ENCODE data around the gene KCTD19. TPM values are rescaled to one million over a fixed set of nuclear protein-coding genes. Genes with fewer than 3 reads are reported as not detected.

Gene KCTD19
- total RNA-seq, 1 experiment from 2014 or later = not detected

GRCh38 chr16:67286441-67287235, 39.9 kb downstream of the KCTD19 start:
- ATAC-seq (no peak), DNase-seq (no peak)
- H3K4me1 ChIP-seq (ENCODE audit: insufficient read depth, low read length) = no peaks in the 10 kb centered on the region
- POLR2A ChIA-PET (ENCODE audit: unreplicated experiment) = no interaction called here
- H3K4me2 ChIP-seq (ENCODE audit: low read length) = no peak overlapping the region
- H4K20me1 ChIP-seq (ENCODE audit: low read length) = no peaks in the 10 kb centered on the region
- intact Hi-C loops (cut with micrococcal nuclease) = no loop called here
- no peaks in the 10 kb centered on the region for H3F3A ChIP-seq (ENCODE audit: low read length, unreplicated experiment)
- no peaks in the 10 kb centered on the region for H3K79me2 ChIP-seq (ENCODE audit: low read length)
- H3K4me3 ChIP-seq (ENCODE audit: low read length) = no peak overlapping the region
- H3K36me3 ChIP-seq (ENCODE audit: low read depth, low read length) = no peaks in the 10 kb centered on the region
- H3K9me3 ChIP-seq (ENCODE audit: low read length) = no peaks in the 10 kb centered on the region
- H3K9ac ChIP-seq (ENCODE audit: low read length) = no peak overlapping the region
- H3K27me3 ChIP-seq (ENCODE audit: low read length) = no peaks in the 10 kb centered on the region
- BruUV-seq (replicated peaks) = no TSS peak
- TF ChIP-seq EZH2 (IDR thresholded peaks at IDR 0.05; ENCODE audit: low read length, unreplicated experiment) (no peak), EZH2phosphoT487 (IDR thresholded peaks at IDR 0.05; ENCODE audit: borderline replicate concordance, low read length) (no peak)
- H3K9me2 ChIP-seq (replicated peaks; ENCODE audit: low read length) = no peaks in the 10 kb centered on the region
- no peak overlapping the region for H2AFZ ChIP-seq (ENCODE audit: low read length)
- no peak overlapping the region for H3K27ac ChIP-seq (ENCODE audit: low read length)
- CTCF ChIA-PET = no interaction called here

DNA sequence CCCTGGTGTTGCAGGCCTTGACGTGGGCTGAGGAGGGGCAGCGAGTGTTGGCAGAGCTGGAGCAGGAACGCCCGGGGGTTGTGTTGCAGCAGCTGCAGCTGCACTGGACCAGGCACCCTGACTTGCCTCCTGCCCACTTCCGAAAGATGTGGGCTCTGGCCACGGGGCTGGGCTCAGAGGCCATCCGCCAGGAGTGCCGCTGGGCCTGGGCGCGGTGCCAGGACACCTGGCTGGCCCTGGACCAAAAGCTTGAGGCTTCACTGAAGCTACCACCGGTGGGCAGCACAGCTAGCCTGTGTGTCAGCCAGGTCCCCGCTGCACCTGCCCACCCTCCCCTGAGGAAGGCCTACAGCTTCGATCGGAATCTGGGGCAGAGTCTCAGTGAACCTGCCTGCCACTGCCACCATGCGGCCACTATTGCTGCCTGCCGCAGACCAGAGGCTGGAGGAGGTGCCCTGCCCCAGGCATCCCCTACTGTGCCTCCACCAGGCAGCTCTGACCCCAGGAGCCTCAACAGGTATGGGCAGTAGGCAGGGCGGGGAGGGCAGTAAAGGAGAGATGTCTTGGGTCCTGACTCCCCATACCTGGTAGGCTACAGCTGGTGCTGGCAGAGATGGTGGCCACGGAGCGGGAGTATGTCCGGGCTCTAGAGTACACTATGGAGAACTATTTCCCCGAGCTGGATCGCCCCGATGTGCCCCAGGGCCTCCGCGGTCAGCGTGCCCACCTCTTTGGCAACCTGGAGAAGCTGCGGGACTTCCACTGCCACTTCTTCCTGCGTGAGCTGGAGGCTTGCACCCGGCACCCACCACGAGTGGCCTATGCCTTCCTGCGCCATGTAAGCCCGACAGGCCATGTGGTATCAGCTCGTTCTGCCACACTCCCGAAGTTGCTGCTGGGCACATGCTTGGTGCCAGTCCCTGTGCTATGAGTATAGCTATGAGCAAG, 41.6 kb downstream of the KCTD19 start:
- POLR2A ChIA-PET (ENCODE audit: unreplicated experiment) = no interaction called here
- Histone ChIP-seq H3K79me2 (ENCODE audit: low read length) (no peaks in the 10 kb centered on the region), H3K36me3 (ENCODE audit: low read depth, low read length) (no peaks in the 10 kb centered on the region), H3K9ac (ENCODE audit: low read length) (no peak overlapping the region), H3K9me2 (replicated peaks; ENCODE audit: low read length) (no peaks in the 10 kb centered on the region), H3K4me2 (ENCODE audit: low read length) (no peak overlapping the region), H3K4me1 (ENCODE audit: insufficient read depth, low read length) (no peaks in the 10 kb centered on the region), H3K9me3 (ENCODE audit: low read length) (no peaks in the 10 kb centered on the region), H2AFZ (ENCODE audit: low read length) (no peak overlapping the region), H3F3A (ENCODE audit: low read length, unreplicated experiment) (no peaks in the 10 kb centered on the region), H3K27ac (ENCODE audit: low read length) (no peak overlapping the region), H3K27me3 (ENCODE audit: low read length) (no peaks in the 10 kb centered on the region), H3K4me3 (ENCODE audit: low read length) (no peak overlapping the region), H4K20me1 (ENCODE audit: low read length) (no peaks in the 10 kb centered on the region)
- CTCF ChIA-PET = interaction anchor here (1.5 kb wide), 1 partner anchor 24 kb away, joined by 18 read pairs; no protein-coding TSS in a partner anchor
- DNase-seq = peak; percentile 54
- intact Hi-C loops (cut with micrococcal nuclease) = no loop called here
- TF ChIP-seq EZH2 (IDR thresholded peaks at IDR 0.05; ENCODE audit: low read length, unreplicated experiment) (no peak), CTCF (conservative IDR thresholded peaks at IDR 0.05; ENCODE audit: low read depth, low read length) (peak; percentile 60; the same call in 1 of the 2 replicates)
- no TSS peak for BruUV-seq (replicated peaks)
- ATAC-seq = peak; percentile 87

- POLR2A ChIA-PET (ENCODE audit: unreplicated experiment) = no interaction called here
- H3K27ac ChIP-seq (ENCODE audit: low read length) = no peak overlapping the region
- H4K20me1 ChIP-seq (ENCODE audit: low read length) = no peaks in the 10 kb centered on the region
- intact Hi-C loops (cut with micrococcal nuclease) = no loop called here
- DNase-seq (no peak), ATAC-seq (no peak)
- no peak overlapping the region for H3K4me3 ChIP-seq (ENCODE audit: low read length)
- H2AFZ ChIP-seq (ENCODE audit: low read length) = no peak overlapping the region
- no peak for TF ChIP-seq EZH2 (IDR thresholded peaks at IDR 0.05; ENCODE audit: low read length, unreplicated experiment)
- no peak for TF ChIP-seq EZH2phosphoT487 (IDR thresholded peaks at IDR 0.05; ENCODE audit: borderline replicate concordance, low read length)
- H3K79me2 ChIP-seq (ENCODE audit: low read length) = no peaks in the 10 kb centered on the region
- H3K9me2 ChIP-seq (replicated peaks; ENCODE audit: low read length) = no peaks in the 10 kb centered on the region
- no peaks in the 10 kb centered on the region for H3K9me3 ChIP-seq (ENCODE audit: low read length)
- H3K9ac ChIP-seq (ENCODE audit: low read length) = no peak overlapping the region
- H3K4me1 ChIP-seq (ENCODE audit: insufficient read depth, low read length) = no peaks in the 10 kb centered on the region; the same call in 1 of the 2 replicates
- H3F3A ChIP-seq (ENCODE audit: low read length, unreplicated experiment) = no peaks in the 10 kb centered on the region
- no peak overlapping the region for H3K4me2 ChIP-seq (ENCODE audit: low read length)
- no peaks in the 10 kb centered on the region for H3K27me3 ChIP-seq (ENCODE audit: low read length)
- no TSS peak for BruUV-seq (replicated peaks)
- CTCF ChIA-PET = interaction anchor here (1.5 kb wide), 1 partner anchor 23 kb away, joined by 18 read pairs; no protein-coding TSS in a partner anchor
- no peaks in the 10 kb centered on the region for H3K36me3 ChIP-seq (ENCODE audit: low read depth, low read length)
Observed at GRCh38 chr16:67283826-67284555, 42.5 kb downstream of the KCTD19 start.

Data from PC-3 (cell line).